ENCODE data around the gene SLC29A4.

DNA sequence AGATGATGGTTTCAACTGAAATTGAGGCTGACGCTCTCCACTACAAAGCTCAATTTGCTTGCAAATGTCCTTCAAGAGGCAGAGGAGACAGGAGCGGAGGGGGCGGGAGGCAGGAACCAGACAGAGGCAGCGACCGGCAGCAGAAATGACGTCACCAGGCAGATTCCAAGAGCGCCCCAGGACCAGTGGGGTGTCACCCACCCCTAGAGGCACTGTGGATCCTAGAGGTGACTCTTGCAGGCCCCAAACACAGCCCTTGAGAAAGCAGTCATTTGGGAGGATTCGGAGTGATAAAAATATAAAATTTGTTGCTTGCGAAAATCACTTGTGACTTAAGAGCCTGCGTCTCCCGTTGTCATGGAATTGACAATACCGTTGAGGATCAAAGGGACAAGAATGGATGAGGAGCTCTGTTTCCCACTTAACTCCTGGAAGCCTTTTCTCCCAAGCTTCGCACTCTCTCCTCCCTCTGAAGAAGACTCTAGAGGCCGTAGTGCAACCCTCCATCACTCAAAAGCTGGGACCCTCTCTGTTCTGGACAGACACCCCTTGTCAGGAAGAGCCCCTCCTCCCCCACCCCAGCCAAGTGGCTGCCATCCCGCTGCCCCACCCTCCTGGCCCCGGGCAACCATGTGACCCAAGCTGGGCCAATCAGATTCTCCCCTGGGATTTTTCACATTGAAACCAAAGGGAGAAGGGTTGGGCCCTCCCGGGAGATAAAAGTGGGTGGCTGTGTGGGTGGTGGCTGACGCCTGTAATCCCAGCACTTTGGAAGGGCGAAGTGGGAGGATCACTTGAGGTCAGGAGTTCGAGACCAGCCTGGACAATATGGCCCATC is 16.3 kb upstream of the SLC29A4 start:
- TF ChIP-seq POLR2A (IDR thresholded peaks at IDR 0.05; ENCODE audit: low read depth, low read length): no peak
- no peak for TF ChIP-seq POLR2AphosphoS5 (IDR thresholded peaks at IDR 0.05; ENCODE audit: low read depth, low read length)
